Peyer's patch (tissue), 4 donors: Measurements from ENCODE around the gene MDM2. TPM values are rescaled to one million over a fixed set of nuclear protein-coding genes. Genes with fewer than 3 reads are reported as not detected.

Source experiments
- DNase-seq, 3 donors: peaks; one replicate each; pipeline ENCODE4 v3.0.0-alpha.2; 2017 to 2019
- H3K27ac ChIP-seq, 4 donors: fragments of 200-600 bp; sonication (generic); one replicate each; pipeline ENCODE4 v1.5.1; 2016 to 2019
- H3K27me3 ChIP-seq, 2 donors: fragments of 200-600 bp; sonication (generic); one replicate each; pipeline ENCODE4 v1.5.1; 2019
- H3K36me3 ChIP-seq, 3 donors: fragments of 200-600 bp; sonication (generic); one replicate each; pipeline ENCODE4 v1.5.1; 2016 to 2019
- H3K4me1 ChIP-seq, 4 donors: fragments of 200-600 bp; sonication (generic); one replicate each; pipeline ENCODE4 v1.5.1; 2016 to 2019
- H3K4me3 ChIP-seq, 4 donors: fragments of 200-600 bp; sonication (generic); 1 replicate in 3 of 4; 2 replicates in 1 of 4; pipeline ENCODE4 v1.5.1; 2016 to 2019; ENCODE audit warnings: mild to moderate bottlenecking in 1 of 4
- H3K9me3 ChIP-seq, 4 donors: fragments of 200-600 bp; sonication (generic); one replicate each; pipeline ENCODE4 v1.5.1; 2016 to 2019; ENCODE audit warnings: mild to moderate bottlenecking in 1 of 4
- POLR2A ChIP-seq, 2 donors: fragments of 450-650 bp; IDR thresholded peaks; one replicate each; pipeline ENCODE4 v1.5.1; 2017; ENCODE audit warnings: antibody characterized with exemption in 2 of 2, mild to moderate bottlenecking in 2 of 2, moderate library complexity in 2 of 2
- total RNA-seq, 4 donors: library from RNA; depleted of rRNA; stranded (reverse); fragments of >200 nt; gene quantifications; one replicate each; pipeline ENCODE4 v1.1.0, GENCODE V29; 2016
- TF ChIP-seq, protein P1 (sequence below), 6 experiments: fragments of 450-650 bp in 4 of 6; fragments of 200-600 bp in 2 of 6; sonication (generic) in 1 of 6; IDR thresholded peaks; one replicate each; pipeline ENCODE4 v1.5.1; 2017 to 2019; ENCODE audit warnings: antibody characterized with exemption in 6 of 6, mild to moderate bottlenecking in 3 of 6, moderate library complexity in 1 of 6

Gene MDM2
- total RNA-seq, 4 donors from 2014 or later: 64.7 to 126 (median 95.3) TPM

DNA sequence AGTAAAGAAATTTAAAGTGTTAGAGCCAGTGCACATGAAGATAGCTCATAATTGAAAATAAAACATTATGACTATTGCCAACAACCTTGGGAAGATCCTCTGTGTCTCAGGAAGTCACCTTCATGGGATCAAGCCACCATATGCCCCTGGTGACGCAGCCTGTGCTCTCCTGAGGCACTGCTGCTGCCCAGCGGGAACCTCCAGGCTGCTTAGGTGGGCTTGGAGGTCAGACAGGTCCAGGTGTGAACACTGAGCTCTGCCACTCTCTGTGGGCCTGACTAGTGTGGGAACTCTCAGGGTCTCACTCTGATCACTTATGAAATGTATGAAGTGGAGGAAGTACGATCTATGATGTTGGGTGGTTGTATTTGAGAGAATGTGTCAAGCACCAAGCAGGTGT lies 45.3 kb upstream of the MDM2 start:
- TF ChIP-seq, protein P1, sequence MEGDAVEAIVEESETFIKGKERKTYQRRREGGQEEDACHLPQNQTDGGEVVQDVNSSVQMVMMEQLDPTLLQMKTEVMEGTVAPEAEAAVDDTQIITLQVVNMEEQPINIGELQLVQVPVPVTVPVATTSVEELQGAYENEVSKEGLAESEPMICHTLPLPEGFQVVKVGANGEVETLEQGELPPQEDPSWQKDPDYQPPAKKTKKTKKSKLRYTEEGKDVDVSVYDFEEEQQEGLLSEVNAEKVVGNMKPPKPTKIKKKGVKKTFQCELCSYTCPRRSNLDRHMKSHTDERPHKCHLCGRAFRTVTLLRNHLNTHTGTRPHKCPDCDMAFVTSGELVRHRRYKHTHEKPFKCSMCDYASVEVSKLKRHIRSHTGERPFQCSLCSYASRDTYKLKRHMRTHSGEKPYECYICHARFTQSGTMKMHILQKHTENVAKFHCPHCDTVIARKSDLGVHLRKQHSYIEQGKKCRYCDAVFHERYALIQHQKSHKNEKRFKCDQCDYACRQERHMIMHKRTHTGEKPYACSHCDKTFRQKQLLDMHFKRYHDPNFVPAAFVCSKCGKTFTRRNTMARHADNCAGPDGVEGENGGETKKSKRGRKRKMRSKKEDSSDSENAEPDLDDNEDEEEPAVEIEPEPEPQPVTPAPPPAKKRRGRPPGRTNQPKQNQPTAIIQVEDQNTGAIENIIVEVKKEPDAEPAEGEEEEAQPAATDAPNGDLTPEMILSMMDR (IDR thresholded peaks at IDR 0.05): no peak
- TF ChIP-seq POLR2A (IDR thresholded peaks at IDR 0.05): no peak
- Histone ChIP-seq H3K27ac (no peak overlapping the region), H3K4me1 (no peaks in the 10 kb centered on the region), H3K4me3 (no peak overlapping the region), H3K27me3 (no peaks in the 10 kb centered on the region), H3K36me3 (peaks cover 0 to 24% (median 0%) of the 10 kb centered on the region in 3 donors), H3K9me3 (no peaks in the 10 kb centered on the region)
- DNase-seq: no peak

DNA sequence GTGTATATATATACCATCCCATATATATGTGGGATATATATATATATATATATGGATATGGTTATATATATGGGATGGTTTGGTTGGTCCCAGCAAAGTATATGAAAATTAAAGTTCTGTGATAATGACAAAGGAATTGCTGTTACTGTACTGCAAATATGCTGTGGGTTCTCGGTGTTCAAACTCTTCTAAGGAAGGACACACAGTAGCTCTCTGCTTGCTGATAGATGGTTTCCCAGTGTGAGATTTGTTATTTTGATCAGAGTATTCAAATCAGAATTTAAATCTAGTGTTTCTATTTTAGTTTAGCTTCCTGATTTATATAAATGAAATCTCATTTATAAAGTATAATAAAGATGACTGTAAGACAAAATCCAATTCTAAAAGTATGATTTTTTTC lies 42.3 kb upstream of the MDM2 start:
- Histone ChIP-seq H3K4me1 (no peaks in the 10 kb centered on the region), H3K36me3 (peaks cover 0 to 13% (median 0%) of the 10 kb centered on the region in 3 donors), H3K27me3 (no peaks in the 10 kb centered on the region), H3K4me3 (no peak overlapping the region), H3K27ac (no peak overlapping the region), H3K9me3 (no peaks in the 10 kb centered on the region)
- no peak for DNase-seq
- TF ChIP-seq POLR2A (IDR thresholded peaks at IDR 0.05): no peak
- TF ChIP-seq, protein P1 (IDR thresholded peaks at IDR 0.05): no peak

DNA sequence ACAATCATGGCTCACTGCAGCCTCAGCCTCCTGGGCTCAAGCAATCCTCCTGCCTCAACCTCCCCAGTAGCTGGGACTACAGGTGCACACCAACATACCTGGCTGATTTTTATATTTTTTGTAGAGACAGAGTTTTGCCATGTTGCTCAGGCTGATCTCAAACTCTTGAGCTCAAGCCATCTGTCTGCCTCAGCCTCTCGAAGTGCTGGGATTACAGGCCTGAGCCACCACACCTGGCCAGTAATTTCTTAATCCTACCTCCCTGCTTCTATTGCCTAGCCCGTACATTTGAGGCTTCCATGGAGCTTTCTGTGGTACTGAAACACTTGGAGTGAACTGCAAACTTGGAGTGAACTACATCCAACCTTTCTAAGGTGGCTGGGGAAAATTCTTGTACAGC lies 41.3 kb upstream of the MDM2 start:
- no peak for DNase-seq
- Histone ChIP-seq H3K27me3 (no peaks in the 10 kb centered on the region), H3K36me3 (peaks cover 0 to 12% (median 0%) of the 10 kb centered on the region in 3 donors), H3K4me3 (no peak overlapping the region), H3K27ac (no peak overlapping the region), H3K9me3 (no peaks in the 10 kb centered on the region), H3K4me1 (no peaks in the 10 kb centered on the region)
- TF ChIP-seq, protein P1 (IDR thresholded peaks at IDR 0.05): no peak
- TF ChIP-seq POLR2A (IDR thresholded peaks at IDR 0.05): no peak

DNA sequence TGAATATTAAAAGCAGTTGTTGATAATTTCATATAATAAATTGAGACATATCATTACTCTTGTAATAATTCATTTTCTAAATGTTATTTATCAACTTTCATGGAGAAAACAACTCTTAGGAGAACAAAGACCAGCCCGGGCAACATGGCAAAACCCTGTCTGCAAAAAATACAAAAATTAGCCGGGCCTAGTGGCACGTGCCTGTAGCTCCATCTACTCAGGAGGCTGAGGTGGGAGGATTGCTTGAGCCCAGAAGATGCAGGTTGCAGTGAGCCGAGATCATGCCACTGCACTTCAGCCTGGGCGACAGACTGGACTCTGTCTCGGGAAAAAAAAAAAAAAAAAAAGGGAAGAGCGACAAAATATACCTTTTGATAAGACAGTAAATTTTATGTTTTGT lies 40.8 kb upstream of the MDM2 start:
- H3K4me1 ChIP-seq: no peaks in the 10 kb centered on the region
- H3K36me3 ChIP-seq: peaks cover 0 to 12% (median 0%) of the 10 kb centered on the region in 3 donors
- no peaks in the 10 kb centered on the region for H3K27me3 ChIP-seq
- no peak overlapping the region for H3K27ac ChIP-seq
- TF ChIP-seq POLR2A (IDR thresholded peaks at IDR 0.05): no peak
- TF ChIP-seq, protein P1 (IDR thresholded peaks at IDR 0.05): no peak
- DNase-seq: no peak
- H3K9me3 ChIP-seq: no peaks in the 10 kb centered on the region
- H3K4me3 ChIP-seq: no peak overlapping the region

DNA sequence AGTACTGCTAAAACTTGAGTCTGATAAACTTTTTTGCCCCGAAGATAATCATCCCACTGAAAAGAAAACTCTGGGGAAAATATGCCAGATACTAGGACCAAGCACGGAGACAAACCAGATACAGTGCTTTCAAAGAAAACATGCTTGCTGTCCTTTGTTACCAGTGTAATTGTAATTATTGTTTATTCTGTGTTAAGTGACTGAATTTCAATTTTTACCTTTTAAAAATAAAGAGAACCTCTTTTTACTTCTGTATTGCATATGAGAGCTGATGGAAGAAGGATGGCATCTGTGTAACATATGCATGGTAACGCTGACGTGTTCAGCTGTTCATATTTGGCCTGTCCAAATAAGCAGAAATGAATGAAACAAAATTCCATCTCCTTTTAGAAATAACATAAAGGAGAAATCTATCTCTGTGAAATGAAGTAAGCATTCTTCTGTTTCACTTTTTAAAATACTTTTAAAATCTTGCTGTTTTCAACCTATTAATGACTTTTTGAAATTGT lies 39.5 kb upstream of the MDM2 start:
- H3K4me1 ChIP-seq: no peaks in the 10 kb centered on the region
- H3K27ac ChIP-seq: no peak overlapping the region
- H3K9me3 ChIP-seq: no peaks in the 10 kb centered on the region
- TF ChIP-seq, protein P1 (IDR thresholded peaks at IDR 0.05): no peak
- TF ChIP-seq POLR2A (IDR thresholded peaks at IDR 0.05): no peak
- H3K36me3 ChIP-seq: peaks cover 0 to 12% (median 0%) of the 10 kb centered on the region in 3 donors
- DNase-seq: no peak
- H3K4me3 ChIP-seq: no peak overlapping the region
- no peaks in the 10 kb centered on the region for H3K27me3 ChIP-seq

DNA sequence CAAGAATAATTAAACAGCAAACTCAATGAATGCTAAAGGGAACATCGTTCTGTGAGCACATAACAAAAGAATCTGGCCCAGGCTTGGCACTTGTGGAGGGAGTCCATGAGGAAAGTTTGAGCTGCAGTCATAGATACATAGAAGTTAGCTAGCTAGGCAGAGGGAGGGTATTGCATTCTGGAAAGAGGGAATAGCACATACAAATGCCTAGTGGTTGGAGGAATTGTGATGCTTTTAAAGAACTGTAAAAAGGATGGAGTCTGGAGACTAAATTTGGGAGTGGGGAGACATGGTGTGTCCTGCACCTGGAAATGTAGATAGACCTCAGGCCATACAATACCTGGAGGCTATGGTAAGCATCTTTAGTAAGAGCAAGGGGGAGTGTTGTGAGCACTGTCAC lies 38.0 kb upstream of the MDM2 start:
- Histone ChIP-seq H3K36me3 (peaks cover 0 to 6% (median 0%) of the 10 kb centered on the region in 3 donors), H3K4me3 (no peak overlapping the region), H3K27me3 (no peaks in the 10 kb centered on the region), H3K27ac (no peak overlapping the region), H3K9me3 (no peaks in the 10 kb centered on the region), H3K4me1 (no peaks in the 10 kb centered on the region)
- no peak for TF ChIP-seq POLR2A (IDR thresholded peaks at IDR 0.05)
- TF ChIP-seq, protein P1 (IDR thresholded peaks at IDR 0.05): no peak
- no peak for DNase-seq
